ENCODE measurements around the gene IMMP2L. TPM values are rescaled to one million over a fixed set of nuclear protein-coding genes. Genes with fewer than 3 reads are reported as not detected.

Gene IMMP2L
- total and polyA plus RNA-seq, 2 of the 8 experiments (the other 6 are each of a cell fraction or from before 2014, with no cell fraction given), result 2.3 to 10.1 TPM

GRCh38 chr7:111272092-111272491 is 290.2 kb downstream of the IMMP2L start (continued):
- TF ChIP-seq CHD7 (IDR thresholded peaks at IDR 0.05; ENCODE audit: insufficient replicate concordance, low read length) (no peak), BRCA1 (IDR thresholded peaks at IDR 0.05; ENCODE audit: low read depth, low read length) (no peak)

Data from H1 (cell line).